WI38 (cell line): ENCODE data around the gene C2CD5.

Source experiments
- H3K4me3 ChIP-seq: 2 replicates; pipeline ENCODE4 v1.5.1; 2011; ENCODE audit warnings: low read depth, mild to moderate bottlenecking, control low read depth, low read length
- CTCF ChIP-seq: IDR thresholded peaks from 2 replicates; pipeline ENCODE4 v1.5.1; 2012; ENCODE audit warnings: low read depth, mild to moderate bottlenecking, control low read depth, low read length

C2CD5 gene

GRCh38 chr12:22477894-22478287 lies 66.5 kb downstream of the C2CD5 start:
- no peak for TF ChIP-seq CTCF
- H3K4me3 ChIP-seq: no peak overlapping the region

- no peak for TF ChIP-seq CTCF
- no peak overlapping the region for H3K4me3 ChIP-seq
These were observed 67.0 kb downstream of the C2CD5 start for GRCh38 chr12:22477166-22477893.

- no peak overlapping the region for H3K4me3 ChIP-seq
- no peak for TF ChIP-seq CTCF
These were observed 68.2 kb downstream of the C2CD5 start for GRCh38 chr12:22476133-22476532.

- TF ChIP-seq CTCF: no peak
- H3K4me3 ChIP-seq: no peak overlapping the region
These were observed 69.2 kb downstream of the C2CD5 start for GRCh38 chr12:22474970-22475720.

DNA sequence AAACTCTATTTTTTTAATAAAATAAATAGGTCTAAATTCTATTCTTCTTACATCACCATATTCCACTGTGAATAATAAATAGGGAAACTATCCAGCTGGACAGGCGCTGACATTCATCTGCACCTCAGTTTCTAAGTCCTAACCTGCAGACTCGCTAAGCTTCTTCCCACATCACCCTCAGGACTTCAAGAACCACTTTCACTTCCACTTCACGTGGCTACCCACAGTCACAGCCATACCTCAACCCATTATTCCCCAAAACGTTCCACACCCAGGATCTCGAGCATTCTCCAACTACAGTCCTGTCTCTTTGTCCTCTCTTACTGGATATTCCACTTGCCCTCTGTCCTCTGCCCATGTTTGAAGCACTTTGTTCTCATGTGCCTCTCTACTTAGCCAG lies 71.1 kb downstream of the C2CD5 start:
- TF ChIP-seq CTCF: no peak

DNA sequence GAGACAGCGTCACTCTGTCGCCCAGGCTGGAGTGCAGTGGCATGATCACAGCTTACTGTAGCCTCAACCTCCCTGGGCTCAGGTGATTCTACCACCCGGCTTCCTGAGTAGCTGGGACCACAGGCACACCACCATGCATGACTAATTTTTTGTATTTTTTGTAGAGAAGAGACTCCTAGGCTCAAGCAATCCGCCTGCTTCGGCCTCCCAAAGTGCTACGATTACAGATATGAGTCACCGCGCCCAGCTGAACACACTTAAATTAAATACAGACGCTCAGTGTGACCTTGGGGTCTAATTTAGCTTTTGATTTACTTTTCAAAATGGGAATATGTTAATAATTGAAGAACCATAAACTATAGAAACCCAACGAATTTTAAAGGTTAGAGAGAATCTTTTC lies 77.2 kb downstream of the C2CD5 start:
- TF ChIP-seq CTCF: no peak
- H3K4me3 ChIP-seq: no peak overlapping the region

More for the DNA sequence above, 71.1 kb downstream of the C2CD5 start:
- H3K4me3 ChIP-seq: no peak overlapping the region

DNA sequence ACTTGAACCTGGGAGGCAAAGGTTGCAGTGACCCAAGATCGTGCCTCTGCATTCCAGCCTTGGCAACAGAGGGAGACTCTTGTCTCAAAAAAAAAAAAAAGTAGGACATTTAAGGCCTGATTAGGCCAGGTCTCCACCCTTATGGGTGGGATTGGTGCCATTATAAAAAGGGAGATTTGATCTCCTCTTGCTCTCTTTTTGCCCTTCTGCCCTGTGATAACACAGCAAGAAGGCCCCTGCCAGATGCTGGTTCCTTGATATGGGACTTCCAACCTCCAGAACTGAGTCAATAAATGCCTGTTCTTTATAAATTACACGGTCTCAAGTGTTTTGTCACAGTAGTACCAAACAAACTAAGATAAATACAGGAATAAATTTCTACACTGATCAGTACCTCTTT lies 81.0 kb downstream of the C2CD5 start:
- TF ChIP-seq CTCF: no peak
- no peak overlapping the region for H3K4me3 ChIP-seq
